H1 (cell line): Measurements from ENCODE around the gene MACROD2. TPM values are rescaled to one million over a fixed set of nuclear protein-coding genes. Genes with fewer than 3 reads are reported as not detected.

ENCODE experiments used
- CTCF ChIA-PET: fragments of 300-600 bp; sonication (Branson Sonifier 250); formaldehyde crosslinking; loops from one replicate; lab custom pipeline; 2021; ENCODE audit not compliant: partially characterized antibody; lab: Charles Lee
- POLR2A ChIA-PET: fragments of 300-600 bp; sonication (Branson Sonifier 250); formaldehyde crosslinking; loops from one replicate; lab custom pipeline; 2021; ENCODE audit warnings: inconsistent platforms; ENCODE audit not compliant: partially characterized antibody; lab: Charles Lee
- DNase-seq, 2 experiments: peaks; one replicate each; pipeline versions ENCODE4 v3.0.0 to v3.0.0-alpha.2; 2010 to 2022; ENCODE audit warnings: low spot score in 2 of 2, low read depth in 1 of 2, mixed read lengths in 1 of 2
- FAIRE-seq: peaks from 2 replicates; lab custom pipeline; 2011; peaks lifted over from hg19 to GRCh38; lab: Jason Lieb, UNC
- H2AFZ ChIP-seq: 2 replicates; pipeline ENCODE4 v1.8.1; 2012; ENCODE audit warnings: low read length, inconsistent platforms
- H2AK5ac ChIP-seq: 2 replicates; pipeline ENCODE4 v1.6.1; 2013; ENCODE audit warnings: low read depth, low read length
- H2BK120ac ChIP-seq: replicated peaks from 2 replicates; pipeline ENCODE3; 2013; ENCODE audit warnings: low read depth, low read length, inconsistent platforms
- H2BK12ac ChIP-seq: 2 replicates; pipeline ENCODE4 v1.6.1; 2013; ENCODE audit warnings: low read depth, low read length
- H2BK15ac ChIP-seq: 2 replicates; pipeline ENCODE4 v1.6.1; 2013; ENCODE audit warnings: low read length
- H2BK20ac ChIP-seq: 2 replicates; pipeline ENCODE4 v1.6.1; 2013; ENCODE audit warnings: low read length
- H2BK5ac ChIP-seq: 2 replicates; pipeline ENCODE4 v1.6.1; 2013; ENCODE audit warnings: low read depth, low read length
- H3K14ac ChIP-seq: 2 replicates; pipeline ENCODE4 v1.6.1; 2013; ENCODE audit warnings: inconsistent platforms; ENCODE audit not compliant: insufficient read length
- H3K18ac ChIP-seq: 2 replicates; pipeline ENCODE4 v1.6.1; 2013; ENCODE audit warnings: low read length; ENCODE audit errors: extremely low read depth
- H3K23ac ChIP-seq: 2 replicates; pipeline ENCODE4 v1.6.1; 2013; ENCODE audit warnings: inconsistent platforms; ENCODE audit not compliant: insufficient read length
- H3K23me2 ChIP-seq: 2 replicates; pipeline ENCODE4 v1.6.1; 2013; ENCODE audit warnings: low read depth, low read length
- H3K27ac ChIP-seq: 2 replicates; pipeline ENCODE4 v1.6.1; 2011; ENCODE audit warnings: low read depth, low read length, inconsistent platforms
- H3K27me3 ChIP-seq, 4 experiments: replicated peaks in 1 of 4; 1 replicate in 1 of 4; 2 replicates in 3 of 4; pipeline versions ENCODE4 v1.6.1 to v1.8.1; 2011 to 2013; ENCODE audit warnings: low read length in 3 of 4, mild to moderate bottlenecking in 3 of 4, inconsistent platforms in 2 of 4, mixed read lengths in 2 of 4, moderate library complexity in 1 of 4; ENCODE audit not compliant: control insufficient read depth in 3 of 4, insufficient read depth in 3 of 4; ENCODE audit errors: extremely low read depth in 1 of 4
- H3K36me3 ChIP-seq, 4 experiments: 2 replicates each; pipeline versions ENCODE4 v1.6.1 to v1.8.1; 2011 to 2013; ENCODE audit warnings: mild to moderate bottlenecking in 4 of 4, low read length in 3 of 4, moderate library complexity in 2 of 4, control low read depth in 1 of 4, inconsistent platforms in 1 of 4; ENCODE audit not compliant: insufficient read depth in 4 of 4, control insufficient read depth in 2 of 4
- H3K4ac ChIP-seq: replicated peaks from 2 replicates; pipeline ENCODE3; 2013; ENCODE audit warnings: low read length, low read depth, mixed read lengths, inconsistent platforms; ENCODE audit not compliant: insufficient read length
- H3K4me1 ChIP-seq, 4 experiments: replicated peaks in 1 of 4; 1 replicate in 1 of 4; 2 replicates in 3 of 4; pipeline versions ENCODE4 v1.6.1 to v1.8.1; 2011 to 2013; ENCODE audit warnings: low read length in 3 of 4, inconsistent platforms in 2 of 4, mixed read lengths in 1 of 4; ENCODE audit not compliant: insufficient read depth in 4 of 4, control insufficient read depth in 3 of 4
- H3K4me2 ChIP-seq, 2 experiments: 2 replicates each; pipeline versions ENCODE4 v1.6.1 to v1.8.1; 2011 to 2013; ENCODE audit warnings: low read depth in 2 of 2, low read length in 2 of 2, control low read depth in 1 of 2, inconsistent platforms in 1 of 2, mild to moderate bottlenecking in 1 of 2; ENCODE audit not compliant: insufficient read depth in 1 of 2
- H3K4me3 ChIP-seq, 4 experiments: fragments of 200-600, 300-600 bp in 1 of 4; sonication (generic), shearing (Covaris generic), sonication (Bioruptor Twin) in 1 of 4; 2 replicates each; pipeline versions ENCODE4 v1.5.1 to v1.8.1; 2011 to 2016; ENCODE audit warnings: low read length in 4 of 4, low read depth in 3 of 4, control low read depth in 2 of 4, inconsistent platforms in 2 of 4, mild to moderate bottlenecking in 2 of 4, mixed read lengths in 1 of 4, moderate library complexity in 1 of 4; ENCODE audit not compliant: insufficient read depth in 2 of 4; ENCODE audit errors: extremely low read depth in 1 of 4
- H3K56ac ChIP-seq: replicated peaks from 2 replicates; pipeline ENCODE3; 2013; ENCODE audit warnings: low read depth, mild to moderate bottlenecking, mixed read lengths, low read length, inconsistent platforms; ENCODE audit not compliant: insufficient read length
- H3K79me1 ChIP-seq: 2 replicates; pipeline ENCODE4 v1.6.1; 2013; ENCODE audit warnings: low read depth, low read length, control low read depth
- H3K79me2 ChIP-seq, 2 experiments: 2 replicates each; pipeline versions ENCODE4 v1.6.1 to v1.8.1; 2012 to 2013; ENCODE audit warnings: low read length in 2 of 2, mild to moderate bottlenecking in 2 of 2, inconsistent platforms in 1 of 2; ENCODE audit not compliant: insufficient read depth in 2 of 2, control insufficient read depth in 1 of 2
- H3K9ac ChIP-seq, 4 experiments: replicated peaks in 1 of 4; 1 replicate in 1 of 4; 2 replicates in 3 of 4; pipeline versions ENCODE4 v1.6.1 to v1.8.1; 2011 to 2013; ENCODE audit warnings: low read depth in 3 of 4, low read length in 3 of 4, control low read depth in 2 of 4, mild to moderate bottlenecking in 2 of 4, moderate library complexity in 2 of 4, inconsistent platforms in 1 of 4; ENCODE audit errors: extremely low read depth in 1 of 4
- H3K9me3 ChIP-seq, 2 experiments: 2 replicates each; pipeline versions ENCODE4 v1.6.1 to v1.8.1; 2012 to 2013; ENCODE audit warnings: mild to moderate bottlenecking in 2 of 2, moderate library complexity in 2 of 2, control low read depth in 1 of 2, inconsistent platforms in 1 of 2, low read depth in 1 of 2, low read length in 1 of 2, mixed read lengths in 1 of 2; ENCODE audit not compliant: insufficient read depth in 2 of 2
- H4K20me1 ChIP-seq, 2 experiments: replicated peaks in 1 of 2; 2 replicates each; pipeline versions ENCODE3 to v1.8.1; 2011 to 2013; ENCODE audit warnings: inconsistent platforms in 2 of 2, low read length in 2 of 2, mild to moderate bottlenecking in 1 of 2; ENCODE audit not compliant: insufficient read depth in 2 of 2, control insufficient read depth in 1 of 2
- H4K5ac ChIP-seq: 2 replicates; pipeline ENCODE4 v1.6.1; 2013; ENCODE audit warnings: low read length, low read depth, mixed read lengths, inconsistent platforms; ENCODE audit not compliant: insufficient read length
- H4K8ac ChIP-seq: 2 replicates; pipeline ENCODE4 v1.8.0; 2013; ENCODE audit warnings: mild to moderate bottlenecking, moderate library complexity, low read length, inconsistent platforms; ENCODE audit not compliant: insufficient read depth; ENCODE audit errors: extremely low read depth
- H4K91ac ChIP-seq: replicated peaks from 2 replicates; pipeline ENCODE3; 2013; ENCODE audit warnings: low read length, mixed read lengths, inconsistent platforms; ENCODE audit not compliant: insufficient read length
- BACH1 ChIP-seq: IDR thresholded peaks from 2 replicates; pipeline ENCODE4 v1.6.1; 2012; ENCODE audit warnings: low read length, improper control_type of control experiment
- EGR1 ChIP-seq: IDR thresholded peaks from 2 replicates; pipeline ENCODE4 v1.6.1; 2011; ENCODE audit warnings: low read depth, low read length, borderline replicate concordance
- RXRA ChIP-seq: IDR thresholded peaks from 2 replicates; pipeline ENCODE4 v1.6.1; 2011; ENCODE audit warnings: low read depth, mild to moderate bottlenecking, low read length, moderate library complexity; ENCODE audit not compliant: insufficient read depth
- SIX5 ChIP-seq: IDR thresholded peaks from 2 replicates; pipeline ENCODE4 v1.6.1; 2011; ENCODE audit warnings: mild to moderate bottlenecking, low read depth, low read length
- YY1 ChIP-seq: IDR thresholded peaks from 2 replicates; pipeline ENCODE4 v1.6.1; 2011; ENCODE audit warnings: low read depth, mild to moderate bottlenecking, low read length
- WGBS, 2 experiments: shearing (Covaris generic) in 1 of 2; methylation state at CpG; one replicate each; pipeline versions ENCODE4 v1.1.6 to v1.1.7; 2013 to 2015; ENCODE audit warnings: low lambda C conversion rate in 2 of 2, mixed read lengths in 2 of 2, inconsistent platforms in 1 of 2, low coverage in 1 of 2, missing lambda C conversion rate in 1 of 2; ENCODE audit not compliant: insufficient replicate concordance in 2 of 2, insufficient coverage in 1 of 2, insufficient read length in 1 of 2; ENCODE audit errors: extremely low coverage in 1 of 2, missing lambda C conversion rate in 1 of 2; 5-methylcytosine and 5-hydroxymethylcytosine counted together
- polyA plus RNA-seq, 7 experiments: library from polyadenylated mRNA; depleted of rRNA in 3 of 7; stranded (reverse) in 5 of 7; unstranded in 2 of 7; fragments of >200 nt in 5 of 7; fragments of 200-250 nt in 2 of 7; gene quantifications; 1 replicate in 5 of 7; 2 replicates in 1 of 7; 4 replicates in 1 of 7; pipeline versions ENCODE4 v1.2.1 to v1.2.3, GENCODE V29; 2011 to 2013; ENCODE audit warnings: missing spikeins in 2 of 7, mixed read lengths in 2 of 7
- total RNA-seq: library from RNA; stranded (reverse); fragmentation: NEBNext Ultra II Directional; extraction: Animal tissue kit (Norgen Biotek cat#: 25700); gene quantifications from 2 replicates; pipeline ENCODE4 v1.2.1, GENCODE V29; 2021
- TF ChIP-seq, protein P1 (sequence below): IDR thresholded peaks from 2 replicates; pipeline ENCODE4 v1.6.1; 2012; ENCODE audit warnings: inconsistent platforms

MACROD2 gene
- total and polyA plus RNA-seq, 2 of the 8 experiments (the other 6 are each of a cell fraction or from before 2014, with no cell fraction given) = 0.70 to 3.9 TPM

DNA sequence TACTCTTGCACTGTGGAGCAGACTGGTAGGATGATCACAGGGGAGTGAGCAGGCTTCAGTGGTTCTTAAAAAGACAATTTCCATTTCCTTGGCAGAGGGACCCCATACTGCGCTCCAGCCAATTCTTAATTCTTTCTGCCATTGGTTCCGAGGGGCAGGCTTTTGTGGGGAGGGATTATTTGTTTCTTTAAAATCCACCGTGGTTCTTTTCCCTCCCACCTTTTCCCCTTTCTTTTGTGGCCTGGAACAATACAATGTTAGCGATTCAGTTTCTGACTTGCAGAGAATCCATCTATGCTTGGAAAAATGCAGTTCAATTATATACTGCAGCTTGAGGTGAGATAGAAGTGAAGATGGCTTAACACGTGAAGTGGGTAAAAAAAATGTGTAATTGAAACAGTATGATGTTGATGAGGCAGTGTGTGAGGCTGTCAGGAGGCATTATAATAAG is 721.1 kb downstream of the MACROD2 start:
- Histone ChIP-seq H3K9me3 (no peaks in the 10 kb centered on the region), H2BK15ac (no peak overlapping the region), H3K27ac (no peak overlapping the region; the same call in 1 of the 2 replicates), H4K91ac (no peak overlapping the region), H3K56ac (no peak overlapping the region), H2BK120ac (peak overlapping the region; percentile 10), H2BK12ac (peak overlapping the region; percentile 76; the same call in 1 of the 2 replicates), H3K4me2 (peak overlapping the region; percentile 60 to 67), H3K4ac (no peak overlapping the region), H3K79me2 (no peaks in the 10 kb centered on the region), H3K23ac (no peak overlapping the region), H3K4me3 (peak overlapping the region in 1 of 4 experiments; percentile 45; a peak in 2 of 8 replicates), H3K27me3 (no peaks in the 10 kb centered on the region), H3K23me2 (no peaks in the 10 kb centered on the region), H3K14ac (no peak overlapping the region), H4K5ac (peak overlapping the region; percentile 63), H2BK20ac (peak overlapping the region; percentile 98), H2AFZ (peak overlapping the region; percentile 61; the same call in 1 of the 2 replicates), H4K8ac (no peak overlapping the region), H3K18ac (peak overlapping the region; percentile 84; the same call in 1 of the 2 replicates), H3K4me1 (peaks cover 0 to 21% (median 12%) of the 10 kb centered on the region in 4 experiments; a peak in 4 of 7 replicates), H4K20me1 (no peaks in the 10 kb centered on the region), H2BK5ac (peak overlapping the region; percentile 86; the same call in 1 of the 2 replicates), H3K36me3 (no peaks in the 10 kb centered on the region), H3K9ac (no peak overlapping the region), H2AK5ac (no peak overlapping the region), H3K79me1 (no peaks in the 10 kb centered on the region)
- DNase-seq = peak; percentile 47 to 54
- CTCF ChIA-PET = no interaction called here
- WGBS, 2 experiments = 2% methylated on average over 5 of the region's 5 CpGs; no CpG with 5 or more reads in 1 of the 2 experiments
- FAIRE-seq = peak; percentile 93
- POLR2A ChIA-PET = no interaction called here
- TF ChIP-seq SIX5 (no peak), EGR1 (no peak), RXRA (no peak), YY1 (peak; percentile 64; the same call in 1 of the 2 replicates), BACH1 (no peak)
- TF ChIP-seq, protein P1, sequence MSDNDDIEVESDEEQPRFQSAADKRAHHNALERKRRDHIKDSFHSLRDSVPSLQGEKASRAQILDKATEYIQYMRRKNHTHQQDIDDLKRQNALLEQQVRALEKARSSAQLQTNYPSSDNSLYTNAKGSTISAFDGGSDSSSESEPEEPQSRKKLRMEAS = 0 out of 2 replicates have a peak, but pooled peaks have one; percentile 10
